ENCODE data around the gene USE1. TPM values are rescaled to one million over a fixed set of nuclear protein-coding genes. Genes with fewer than 3 reads are reported as not detected.

Gene USE1
- total and polyA plus RNA-seq, 9 of the 15 experiments (the other 6 are each of a cell fraction or from before 2014, with no cell fraction given) = 17.3 to 52.4 (median 34.0) TPM

GRCh38 chr19:17259934-17260333, 44.8 kb downstream of the USE1 start:
- H3K79me2 ChIP-seq (ENCODE audit: control insufficient read depth, insufficient read depth, low read length) = no peaks in the 10 kb centered on the region
- BruUV-seq (replicated peaks) = no TSS peak
- POLR2A ChIA-PET = interaction anchor here (1.0 to 1.1 kb wide), 3 partner anchors 12 to 162 kb away, joined by 3 read pairs; no protein-coding TSS in a partner anchor
- no peak for DNase-seq (ENCODE audit: extremely low read depth in 1 of 4, low spot score in 3 of 4)
- no peak overlapping the region for H3K4me3 ChIP-seq
- H4K20me1 ChIP-seq (replicated peaks; ENCODE audit: control insufficient read depth, insufficient read depth, low read length) = no peaks in the 10 kb centered on the region
- H2AFZ ChIP-seq (ENCODE audit: low read depth, low read length) = no peak overlapping the region
- peak overlapping the region in 1 of 2 experiments; percentile 48; a peak in 1 of 4 replicates for H3K9ac ChIP-seq (ENCODE audit: insufficient read depth in 1 of 2, low read depth in 2 of 2, low read length in 2 of 2)
- WGBS (ENCODE audit: insufficient coverage, low coverage, missing lambda C conversion rate) = 0% methylated on average over 1 of the region's 1 CpG
- in situ Hi-C loops (cut with MboI) = no loop called here
- no peaks in the 10 kb centered on the region for H3K9me1 ChIP-seq (ENCODE audit: control insufficient read depth, insufficient read depth, low read length)
- no peaks in the 10 kb centered on the region for H3K36me3 ChIP-seq (ENCODE audit: control insufficient read depth, insufficient read depth, low read length)
- no peak overlapping the region for H3K4me2 ChIP-seq (ENCODE audit: insufficient read depth, low read length)
- no peaks in the 10 kb centered on the region for H3K27me3 ChIP-seq (ENCODE audit: control insufficient read depth in 2 of 2, insufficient read depth in 2 of 2, low read length in 2 of 2)
- FAIRE-seq = no peak
- TF ChIP-seq ETS2 (tag; IDR thresholded peaks at IDR 0.05; ENCODE audit: borderline replicate concordance, poor library complexity, severe bottlenecking) (no peak), GABPB2 (CRISPR knock-in tag; conservative IDR thresholded peaks at IDR 0.05) (no peak), ZNF507 (tag; conservative IDR thresholded peaks at IDR 0.05) (no peak), MCM2 (IDR thresholded peaks at IDR 0.05; ENCODE audit: low read depth) (no peak), RFX7 (CRISPR knock-in tag; IDR thresholded peaks at IDR 0.05) (no peak), ZNF589 (CRISPR knock-in tag; IDR thresholded peaks at IDR 0.05; ENCODE audit: low read depth) (no peak), ZNF124 (CRISPR knock-in tag; IDR thresholded peaks at IDR 0.05) (no peak), NFE2 (IDR thresholded peaks at IDR 0.05; ENCODE audit: low read depth) (no peak)
- TF ChIP-seq, protein P1, sequence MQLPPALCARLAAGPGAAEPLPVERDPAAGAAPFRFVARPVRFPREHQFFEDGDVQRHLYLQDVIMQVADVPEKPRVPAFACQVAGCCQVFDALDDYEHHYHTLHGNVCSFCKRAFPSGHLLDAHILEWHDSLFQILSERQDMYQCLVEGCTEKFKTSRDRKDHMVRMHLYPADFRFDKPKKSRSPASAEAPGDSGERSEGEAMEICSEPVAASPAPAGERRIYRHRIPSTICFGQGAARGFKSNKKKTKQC (CRISPR knock-in tag; IDR thresholded peaks at IDR 0.05) = no peak
- intact Hi-C loops (cut with micrococcal nuclease) = loop anchor here (2.0 kb wide), 1 partner anchor 49 kb away; the partner anchor contains the start of gene DDA1
- no peaks in the 10 kb centered on the region for H3K9me3 ChIP-seq (replicated peaks; ENCODE audit: control insufficient read depth, insufficient read depth, low read depth, low read length)
- no peak overlapping the region for H3K27ac ChIP-seq (ENCODE audit: extremely low read depth, low read depth, low read length)
- no peak for ATAC-seq
- peaks cover 3 to 21% of the 10 kb centered on the region in 2 experiments; a peak in 3 of 5 replicates for H3K4me1 ChIP-seq (replicated peaks in 1 of 2; ENCODE audit: control insufficient read depth in 2 of 2, insufficient read depth in 2 of 2, low read length in 2 of 2)
- CTCF ChIA-PET (ENCODE audit: low intra/inter-chr PET ratio) = interaction anchor here (0.9 to 2.0 kb wide), 3 partner anchors 22 to 193 kb away, joined by 4 to 7 read pairs (median 4); no protein-coding TSS in a partner anchor

Data from K562 (cell line).